ENCODE data around the gene HCN2. TPM values are rescaled to one million over a fixed set of nuclear protein-coding genes. Genes with fewer than 3 reads are reported as not detected.

The HCN2 gene
- total RNA-seq, result 0.25 TPM

GRCh38 chr19:589693-590395 is at the start of gene HCN2:
Gene HCN2, plus strand, starts transcription at chr19:589881. Its CDS starts 65 bp downstream, at chr19:589946.
- Histone ChIP-seq H3K36me3 (no peaks in the 10 kb centered on the region), H3K27me3 (peaks cover 20% of the 10 kb centered on the region), H3K4me1 (peaks cover 17% of the 10 kb centered on the region), H3K4me3 (peak within 1 kb of the TSS in 1 of 2 donors; percentile 35), H3K9me3 (no peaks in the 10 kb centered on the region), H3K27ac (no peak within 1 kb of the TSS)
- DNase-seq (ENCODE audit: extremely low spot score in 2 of 2), result no peak
- TF ChIP-seq POLR2AphosphoS5 (IDR thresholded peaks at IDR 0.05; ENCODE audit: insufficient read depth in 1 of 2, low read depth in 1 of 2) (no peak), POLR2A (IDR thresholded peaks at IDR 0.05) (no peak)
- TF ChIP-seq, protein P1, sequence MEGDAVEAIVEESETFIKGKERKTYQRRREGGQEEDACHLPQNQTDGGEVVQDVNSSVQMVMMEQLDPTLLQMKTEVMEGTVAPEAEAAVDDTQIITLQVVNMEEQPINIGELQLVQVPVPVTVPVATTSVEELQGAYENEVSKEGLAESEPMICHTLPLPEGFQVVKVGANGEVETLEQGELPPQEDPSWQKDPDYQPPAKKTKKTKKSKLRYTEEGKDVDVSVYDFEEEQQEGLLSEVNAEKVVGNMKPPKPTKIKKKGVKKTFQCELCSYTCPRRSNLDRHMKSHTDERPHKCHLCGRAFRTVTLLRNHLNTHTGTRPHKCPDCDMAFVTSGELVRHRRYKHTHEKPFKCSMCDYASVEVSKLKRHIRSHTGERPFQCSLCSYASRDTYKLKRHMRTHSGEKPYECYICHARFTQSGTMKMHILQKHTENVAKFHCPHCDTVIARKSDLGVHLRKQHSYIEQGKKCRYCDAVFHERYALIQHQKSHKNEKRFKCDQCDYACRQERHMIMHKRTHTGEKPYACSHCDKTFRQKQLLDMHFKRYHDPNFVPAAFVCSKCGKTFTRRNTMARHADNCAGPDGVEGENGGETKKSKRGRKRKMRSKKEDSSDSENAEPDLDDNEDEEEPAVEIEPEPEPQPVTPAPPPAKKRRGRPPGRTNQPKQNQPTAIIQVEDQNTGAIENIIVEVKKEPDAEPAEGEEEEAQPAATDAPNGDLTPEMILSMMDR (IDR thresholded peaks at IDR 0.05), result no peak
- intact Hi-C loops (cut with DNase I), result no loop called here

- no peak for TF ChIP-seq POLR2AphosphoS5 (IDR thresholded peaks at IDR 0.05; ENCODE audit: insufficient read depth in 1 of 2, low read depth in 1 of 2)
- TF ChIP-seq, protein P1 (IDR thresholded peaks at IDR 0.05), result no peak
- TF ChIP-seq POLR2A (IDR thresholded peaks at IDR 0.05), result no peak
- H3K9me3 ChIP-seq, result no peaks in the 10 kb centered on the region
- H3K4me3 ChIP-seq, result no peak overlapping the region
- H3K4me1 ChIP-seq, result peaks cover 10% of the 10 kb centered on the region
- H3K36me3 ChIP-seq, result peaks cover 4 to 50% of the 10 kb centered on the region in 2 donors
- no peak overlapping the region for H3K27ac ChIP-seq
- no peaks in the 10 kb centered on the region for H3K27me3 ChIP-seq
- no peak for DNase-seq (ENCODE audit: extremely low spot score in 2 of 2)
- intact Hi-C loops (cut with DNase I), result no loop called here
These were observed 48.6 kb upstream of the HCN2 start for GRCh38 chr19:540867-541637.

DNA sequence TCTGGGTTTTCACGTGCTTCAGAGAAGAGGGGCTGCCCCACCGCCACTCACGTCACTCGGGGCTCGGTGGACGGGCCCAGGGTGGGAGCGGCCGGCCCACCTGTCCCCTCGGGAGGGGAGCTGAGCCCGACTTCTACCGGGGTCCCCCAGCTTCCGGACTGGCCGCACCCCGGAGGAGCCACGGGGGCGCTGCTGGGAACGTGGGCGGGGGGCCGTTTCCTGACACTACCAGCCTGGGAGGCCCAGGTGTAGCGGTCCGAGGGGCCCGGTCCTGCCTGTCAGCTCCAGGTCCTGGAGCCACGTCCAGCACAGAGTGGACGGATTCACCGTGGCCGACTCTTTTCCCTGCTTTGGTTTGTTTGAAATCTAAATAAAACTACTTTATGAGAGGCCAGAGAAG is 48.0 kb upstream of the HCN2 start:
- H3K36me3 ChIP-seq, result peaks cover 0 to 44% of the 10 kb centered on the region in 2 donors
- no peak overlapping the region for H3K27ac ChIP-seq
- no peaks in the 10 kb centered on the region for H3K27me3 ChIP-seq
- no peak for DNase-seq (ENCODE audit: extremely low spot score in 2 of 2)
- no peak for TF ChIP-seq POLR2A (IDR thresholded peaks at IDR 0.05)
- TF ChIP-seq, protein P1 (IDR thresholded peaks at IDR 0.05), result no peak
- TF ChIP-seq POLR2AphosphoS5 (IDR thresholded peaks at IDR 0.05; ENCODE audit: insufficient read depth in 1 of 2, low read depth in 1 of 2), result no peak
- no peaks in the 10 kb centered on the region for H3K9me3 ChIP-seq
- no peak overlapping the region for H3K4me3 ChIP-seq
- peaks cover 7% of the 10 kb centered on the region for H3K4me1 ChIP-seq
- intact Hi-C loops (cut with DNase I), result no loop called here

GRCh38 chr19:542173-542866 is 47.4 kb upstream of the HCN2 start:
- TF ChIP-seq POLR2A (IDR thresholded peaks at IDR 0.05) (no peak), POLR2AphosphoS5 (IDR thresholded peaks at IDR 0.05; ENCODE audit: insufficient read depth in 1 of 2, low read depth in 1 of 2) (no peak)
- TF ChIP-seq, protein P1 (IDR thresholded peaks at IDR 0.05), result no peak
- Histone ChIP-seq H3K9me3 (no peaks in the 10 kb centered on the region), H3K36me3 (peaks cover 0 to 38% of the 10 kb centered on the region in 2 donors), H3K27me3 (no peaks in the 10 kb centered on the region), H3K4me1 (peaks cover 7% of the 10 kb centered on the region), H3K27ac (no peak overlapping the region), H3K4me3 (no peak overlapping the region)
- intact Hi-C loops (cut with DNase I), result no loop called here
- DNase-seq (ENCODE audit: extremely low spot score in 2 of 2), result no peak

Measured in vagina (tissue), 2 donors.